ENCODE measurements around the gene FRMPD4. TPM values are rescaled to one million over a fixed set of nuclear protein-coding genes. Genes with fewer than 3 reads are reported as not detected.

The FRMPD4 gene
- total and polyA plus RNA-seq, 2 donors (not counting 1 experiment from before 2014, with no cell fraction given): 0.50 to 1.5 TPM

DNA sequence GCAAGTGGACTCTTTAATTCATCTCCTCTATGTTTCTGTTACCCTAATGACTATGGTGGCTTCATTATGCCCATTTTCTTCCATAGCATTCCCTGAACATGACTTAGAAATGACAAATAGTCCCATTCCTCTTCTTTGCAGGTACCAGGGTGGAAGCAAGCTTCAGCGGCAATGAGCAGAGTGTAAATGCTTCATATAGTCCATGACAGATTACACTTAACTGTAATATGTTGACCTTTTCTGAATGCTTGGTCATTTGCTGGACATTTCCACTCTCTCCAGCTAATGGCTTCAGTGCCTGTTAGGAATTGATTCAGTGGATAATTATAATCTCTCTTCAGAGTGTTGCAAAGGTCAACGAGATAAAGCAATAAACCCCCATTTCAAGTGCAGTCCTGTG lies 523.2 kb downstream of the FRMPD4 start:
- Histone ChIP-seq H3K27me3 (ENCODE audit: control insufficient read depth, insufficient read depth, low read length) (no peaks in the 10 kb centered on the region), H3K9me3 (ENCODE audit: control insufficient read depth, insufficient read depth, low read depth, low read length) (no peaks in the 10 kb centered on the region), H3K27ac (ENCODE audit: insufficient read depth, low read length) (no peak overlapping the region), H3K9ac (ENCODE audit: insufficient read depth, low read length) (no peak overlapping the region), H3K4me3 (replicated peaks in 1 of 4; ENCODE audit: control extremely low read depth in 1 of 4, insufficient read depth in 1 of 4, low read depth in 3 of 4, low read length in 4 of 4) (no peak overlapping the region), H3K79me2 (ENCODE audit: control insufficient read depth, insufficient read depth, low read length) (no peaks in the 10 kb centered on the region), H3K36me3 (ENCODE audit: control insufficient read depth, insufficient read depth, low read length) (no peaks in the 10 kb centered on the region), H3K4me2 (ENCODE audit: extremely low read depth, insufficient read depth, low read length) (no peak overlapping the region), H2AFZ (ENCODE audit: low read length) (no peak overlapping the region), H3K4me1 (ENCODE audit: control insufficient read depth, extremely low read depth, insufficient read depth, low read length) (no peaks in the 10 kb centered on the region), H4K20me1 (ENCODE audit: control insufficient read depth, extremely low read depth, insufficient read depth, low read length) (no peaks in the 10 kb centered on the region)
- DNase-seq (ENCODE audit: low read depth in 2 of 2): no peak
- TF ChIP-seq, protein P1, sequence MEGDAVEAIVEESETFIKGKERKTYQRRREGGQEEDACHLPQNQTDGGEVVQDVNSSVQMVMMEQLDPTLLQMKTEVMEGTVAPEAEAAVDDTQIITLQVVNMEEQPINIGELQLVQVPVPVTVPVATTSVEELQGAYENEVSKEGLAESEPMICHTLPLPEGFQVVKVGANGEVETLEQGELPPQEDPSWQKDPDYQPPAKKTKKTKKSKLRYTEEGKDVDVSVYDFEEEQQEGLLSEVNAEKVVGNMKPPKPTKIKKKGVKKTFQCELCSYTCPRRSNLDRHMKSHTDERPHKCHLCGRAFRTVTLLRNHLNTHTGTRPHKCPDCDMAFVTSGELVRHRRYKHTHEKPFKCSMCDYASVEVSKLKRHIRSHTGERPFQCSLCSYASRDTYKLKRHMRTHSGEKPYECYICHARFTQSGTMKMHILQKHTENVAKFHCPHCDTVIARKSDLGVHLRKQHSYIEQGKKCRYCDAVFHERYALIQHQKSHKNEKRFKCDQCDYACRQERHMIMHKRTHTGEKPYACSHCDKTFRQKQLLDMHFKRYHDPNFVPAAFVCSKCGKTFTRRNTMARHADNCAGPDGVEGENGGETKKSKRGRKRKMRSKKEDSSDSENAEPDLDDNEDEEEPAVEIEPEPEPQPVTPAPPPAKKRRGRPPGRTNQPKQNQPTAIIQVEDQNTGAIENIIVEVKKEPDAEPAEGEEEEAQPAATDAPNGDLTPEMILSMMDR (conservative IDR thresholded peaks at IDR 0.05 in 1 of 2, IDR thresholded peaks at IDR 0.05 in 1 of 2; ENCODE audit: low read depth in 1 of 2, low read length in 2 of 2): no peak

DNA sequence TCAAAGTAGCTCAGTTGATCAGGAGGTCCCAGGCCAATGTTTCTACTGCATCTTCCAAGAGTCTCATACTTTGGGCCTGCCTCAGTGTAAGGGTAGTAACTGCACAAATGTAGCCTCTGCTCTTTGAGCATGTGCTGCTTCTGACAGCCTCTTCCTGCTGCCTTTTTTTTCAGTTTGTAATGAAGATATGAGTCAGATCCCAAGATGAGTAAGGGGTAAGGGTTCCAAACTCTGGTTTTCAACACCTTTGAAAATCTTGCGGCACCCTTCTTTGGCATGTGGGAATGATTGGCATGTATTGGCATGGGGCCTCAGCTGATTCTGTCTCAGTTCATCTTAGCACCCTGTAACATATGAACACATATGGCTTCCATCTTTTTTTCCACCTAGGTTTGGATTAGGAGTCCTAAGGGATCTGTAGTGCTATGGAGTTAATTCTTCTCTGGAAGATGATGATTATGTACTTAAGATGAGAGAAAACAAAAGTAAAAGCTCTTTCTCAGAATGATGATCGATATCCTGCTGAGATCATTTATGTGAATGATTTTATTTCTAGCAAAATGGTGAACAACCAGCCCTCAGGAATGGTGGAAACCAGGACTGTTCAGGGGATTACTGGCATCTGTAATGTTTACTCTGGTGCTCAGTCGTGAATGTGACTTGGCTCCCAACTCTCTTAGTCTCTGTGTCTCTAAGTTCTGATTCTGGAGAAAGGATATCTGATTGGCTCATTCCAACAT lies 534.3 kb downstream of the FRMPD4 start:
- H3K4me3 ChIP-seq (replicated peaks in 1 of 4; ENCODE audit: control extremely low read depth in 1 of 4, insufficient read depth in 1 of 4, low read depth in 3 of 4, low read length in 4 of 4): no peak overlapping the region
- no peak overlapping the region for H3K9ac ChIP-seq (ENCODE audit: insufficient read depth, low read length)
- no peaks in the 10 kb centered on the region for H3K4me1 ChIP-seq (ENCODE audit: control insufficient read depth, extremely low read depth, insufficient read depth, low read length)
- no peaks in the 10 kb centered on the region for H4K20me1 ChIP-seq (ENCODE audit: control insufficient read depth, extremely low read depth, insufficient read depth, low read length)
- H3K4me2 ChIP-seq (ENCODE audit: extremely low read depth, insufficient read depth, low read length): no peak overlapping the region
- H2AFZ ChIP-seq (ENCODE audit: low read length): no peak overlapping the region
- no peaks in the 10 kb centered on the region for H3K79me2 ChIP-seq (ENCODE audit: control insufficient read depth, insufficient read depth, low read length)
- TF ChIP-seq, protein P1 (conservative IDR thresholded peaks at IDR 0.05 in 1 of 2, IDR thresholded peaks at IDR 0.05 in 1 of 2; ENCODE audit: low read depth in 1 of 2, low read length in 2 of 2): no peak
- no peak overlapping the region for H3K27ac ChIP-seq (ENCODE audit: insufficient read depth, low read length)
- H3K27me3 ChIP-seq (ENCODE audit: control insufficient read depth, insufficient read depth, low read length): no peaks in the 10 kb centered on the region
- DNase-seq (ENCODE audit: low read depth in 2 of 2): peak in 1 of 2 donors; percentile 2
- H3K9me3 ChIP-seq (ENCODE audit: control insufficient read depth, insufficient read depth, low read depth, low read length): no peaks in the 10 kb centered on the region
- no peaks in the 10 kb centered on the region for H3K36me3 ChIP-seq (ENCODE audit: control insufficient read depth, insufficient read depth, low read length)

DNA sequence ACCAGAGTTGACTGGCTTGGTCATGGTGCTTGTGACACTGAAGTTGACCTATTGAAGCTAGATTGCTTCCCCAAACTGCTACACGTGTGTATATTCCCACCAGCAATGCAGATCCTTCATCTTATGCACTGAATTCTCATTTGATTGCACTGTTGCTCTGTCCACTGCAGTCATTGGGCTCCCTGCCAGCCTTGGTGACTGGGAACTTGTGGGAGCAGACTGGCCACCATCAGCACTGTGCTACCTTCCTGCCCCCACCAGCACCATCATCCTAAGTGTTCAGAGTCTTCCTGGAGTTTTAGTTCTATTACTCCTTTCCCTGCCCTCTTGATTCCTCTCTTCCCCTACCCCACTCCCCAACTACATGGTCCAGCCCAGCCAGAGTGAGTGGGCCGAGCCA lies 535.2 kb downstream of the FRMPD4 start:
- H3K9ac ChIP-seq (ENCODE audit: insufficient read depth, low read length): no peak overlapping the region
- H3K9me3 ChIP-seq (ENCODE audit: control insufficient read depth, insufficient read depth, low read depth, low read length): no peaks in the 10 kb centered on the region
- H3K4me2 ChIP-seq (ENCODE audit: extremely low read depth, insufficient read depth, low read length): no peak overlapping the region
- TF ChIP-seq EZH2 (IDR thresholded peaks at IDR 0.05; ENCODE audit: low read length, missing control alignments): no peak
- TF ChIP-seq, protein P1 (conservative IDR thresholded peaks at IDR 0.05 in 1 of 2, IDR thresholded peaks at IDR 0.05 in 1 of 2; ENCODE audit: low read depth in 1 of 2, low read length in 2 of 2): no peak
- H3K79me2 ChIP-seq (ENCODE audit: control insufficient read depth, insufficient read depth, low read length): no peaks in the 10 kb centered on the region
- no peaks in the 10 kb centered on the region for H3K4me1 ChIP-seq (ENCODE audit: control insufficient read depth, extremely low read depth, insufficient read depth, low read length)
- H3K27me3 ChIP-seq (ENCODE audit: control insufficient read depth, insufficient read depth, low read length): no peaks in the 10 kb centered on the region
- no peak overlapping the region for H3K4me3 ChIP-seq (replicated peaks in 1 of 4; ENCODE audit: control extremely low read depth in 1 of 4, insufficient read depth in 1 of 4, low read depth in 3 of 4, low read length in 4 of 4)
- no peaks in the 10 kb centered on the region for H4K20me1 ChIP-seq (ENCODE audit: control insufficient read depth, extremely low read depth, insufficient read depth, low read length)
- H2AFZ ChIP-seq (ENCODE audit: low read length): no peak overlapping the region
- DNase-seq (ENCODE audit: low read depth in 2 of 2): no peak
- no peaks in the 10 kb centered on the region for H3K36me3 ChIP-seq (ENCODE audit: control insufficient read depth, insufficient read depth, low read length)
- no peak overlapping the region for H3K27ac ChIP-seq (ENCODE audit: insufficient read depth, low read length)
